HL-60/S4 (cell line): ENCODE data around the gene MYRF.

Experiments used
- in situ Hi-C: fragments of 300-500 bp; cut with MboI; formaldehyde crosslinking; loops from 2 replicates; pipeline ENCODE4 v1.14.3; 2022; ENCODE audit warnings: low sequenced_read_pairs

Gene MYRF

DNA sequence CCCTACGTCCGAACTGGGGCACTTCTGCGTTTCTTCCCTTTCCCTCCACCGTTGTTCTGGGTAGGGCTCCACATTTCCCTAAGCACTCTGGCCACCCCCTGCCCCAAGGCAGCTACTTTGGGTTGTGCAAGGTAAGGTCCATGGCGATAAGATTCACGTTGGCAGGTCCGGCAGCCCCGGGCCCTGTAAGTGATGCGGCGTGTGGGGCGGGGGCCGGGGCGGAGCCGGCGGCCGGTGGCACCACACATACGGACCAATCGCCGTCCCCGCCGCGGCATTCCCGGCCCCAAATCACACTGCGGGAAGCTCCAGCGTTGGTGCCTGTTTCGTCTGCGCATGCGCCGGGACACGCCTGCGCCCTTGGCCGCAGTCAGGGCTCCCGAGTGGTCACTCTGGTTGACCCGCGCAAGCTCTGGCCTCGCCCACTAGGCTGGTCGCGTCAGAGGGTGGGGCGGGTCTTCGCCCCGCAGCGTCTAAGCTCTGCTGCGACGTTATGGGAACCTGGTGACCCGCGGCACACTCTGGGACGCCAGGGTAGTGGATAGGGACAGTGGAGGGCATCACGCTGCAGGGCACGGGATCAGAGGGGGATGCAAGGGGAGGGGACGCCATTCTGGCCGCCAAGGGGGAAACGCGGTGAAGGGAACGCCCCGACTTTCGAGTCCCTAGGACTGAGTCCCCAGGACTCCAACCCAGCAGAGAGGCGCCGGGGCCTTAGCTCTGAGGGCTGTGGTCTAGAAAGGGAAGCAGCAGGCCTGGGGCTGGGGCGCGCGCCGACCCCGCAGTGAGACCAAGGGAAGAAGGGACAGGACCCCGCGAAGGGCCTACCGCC lies 62.7 kb downstream of the MYRF start:
- in situ Hi-C loops = no loop called here

- in situ Hi-C loops = no loop called here
Observed at GRCh38 chr11:61815790-61816735, 63.6 kb downstream of the MYRF start.

DNA sequence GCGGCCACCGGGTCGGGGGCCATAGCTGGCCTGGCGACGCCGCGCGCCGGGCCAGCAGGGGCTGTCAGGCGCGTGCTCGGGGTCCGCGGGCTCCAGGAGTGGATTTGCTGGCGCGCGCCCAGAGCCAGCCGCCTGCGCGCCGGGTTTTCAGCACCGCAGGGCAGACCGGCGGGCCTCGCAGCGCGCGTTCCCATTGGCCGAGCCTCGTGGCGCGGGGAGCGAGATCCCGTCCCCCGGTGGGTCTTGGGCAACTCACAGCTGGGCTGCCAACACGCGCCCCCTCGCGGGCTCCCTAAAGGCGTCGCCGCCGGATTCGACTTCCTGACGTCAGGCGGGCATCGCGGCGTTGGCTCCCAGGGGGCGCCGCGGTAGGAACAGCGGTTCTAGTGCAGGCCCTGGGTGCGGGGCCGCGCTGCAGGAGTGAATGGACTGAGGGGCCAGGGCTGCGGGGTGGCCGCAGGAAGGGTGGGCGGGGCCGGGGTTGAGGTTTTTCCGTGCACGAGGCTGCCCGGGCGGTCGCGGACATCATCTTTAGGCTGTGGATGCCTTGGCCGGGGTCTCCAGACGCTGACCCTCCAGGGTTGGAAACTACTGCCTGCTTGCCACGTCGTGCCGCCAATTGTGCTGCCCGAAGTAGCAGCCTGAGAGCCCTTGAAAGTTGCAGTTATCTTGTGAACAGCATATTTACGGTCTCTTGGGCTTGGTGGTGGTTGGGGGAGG lies 64.5 kb downstream of the MYRF start, which contains the start of gene FADS1:
FADS1 (minus strand) TSS at position 268 of the 720 bp plus-strand sequence; CDS start at position 194, 74 bp downstream.
- in situ Hi-C loops = no loop called here

DNA sequence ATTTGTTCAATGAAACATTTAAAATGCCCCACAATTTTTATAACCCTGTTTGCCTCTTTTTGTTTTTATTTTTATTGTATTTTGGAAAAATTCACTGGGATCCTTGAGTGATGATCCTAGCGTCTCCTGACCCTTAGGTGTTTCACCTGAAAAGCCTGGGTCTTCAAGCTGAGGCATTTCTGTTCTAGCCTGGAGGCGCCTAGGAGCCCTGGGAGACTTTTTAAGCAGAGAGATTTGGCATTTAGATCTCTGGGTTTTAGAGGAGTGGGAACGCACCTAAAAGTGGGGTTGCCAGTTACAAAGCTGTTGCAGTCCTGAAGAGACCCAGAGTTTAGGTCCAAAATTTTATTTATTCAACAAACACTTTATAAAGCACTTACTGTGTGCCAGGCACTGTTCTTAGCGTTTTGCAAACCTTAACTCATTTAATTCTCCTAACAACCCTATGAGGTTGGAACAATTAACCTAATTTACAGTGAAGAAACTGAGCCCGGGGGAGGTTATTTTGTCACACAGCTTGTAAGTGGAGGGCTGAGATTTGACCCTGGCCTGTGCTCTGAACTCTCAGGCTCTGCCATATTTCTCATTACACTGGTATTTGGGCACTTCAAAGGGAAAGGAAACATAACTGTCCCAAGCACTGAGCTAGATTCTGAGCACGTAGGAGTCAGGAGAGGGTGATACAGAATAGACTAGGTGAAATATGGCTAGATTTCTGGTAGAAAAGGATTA lies 65.2 kb downstream of the MYRF start:
- in situ Hi-C loops = no loop called here

DNA sequence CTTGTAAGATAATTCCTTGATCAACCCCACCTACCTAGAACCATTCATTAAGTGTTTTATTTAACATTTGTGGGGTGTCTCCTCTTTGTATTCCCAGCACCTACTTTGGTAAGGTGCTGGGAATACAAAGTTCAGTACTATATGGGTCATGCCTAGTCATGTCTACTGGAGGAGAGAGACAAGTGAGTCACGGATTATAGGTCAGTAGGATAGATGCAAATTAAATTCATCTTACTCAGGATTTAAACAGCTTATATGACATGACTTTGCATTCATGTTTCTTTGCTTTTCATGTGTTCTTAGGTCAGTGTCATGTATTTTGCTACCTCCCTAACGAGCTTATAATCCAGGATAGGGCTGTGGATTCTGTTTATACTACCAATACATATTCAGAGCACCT lies 67.7 kb downstream of the MYRF start:
- in situ Hi-C loops = no loop called here

- in situ Hi-C loops = no loop called here
Observed at GRCh38 chr11:61826930-61827570, 74.6 kb downstream of the MYRF start.

GRCh38 chr11:61827571-61828378 lies 75.3 kb downstream of the MYRF start, which contains the start of gene FADS2:
TSS of gene FADS2 (plus strand) at chr11:61828300. CDS start at chr11:61828391, 91 bp downstream.
- in situ Hi-C loops = no loop called here

DNA sequence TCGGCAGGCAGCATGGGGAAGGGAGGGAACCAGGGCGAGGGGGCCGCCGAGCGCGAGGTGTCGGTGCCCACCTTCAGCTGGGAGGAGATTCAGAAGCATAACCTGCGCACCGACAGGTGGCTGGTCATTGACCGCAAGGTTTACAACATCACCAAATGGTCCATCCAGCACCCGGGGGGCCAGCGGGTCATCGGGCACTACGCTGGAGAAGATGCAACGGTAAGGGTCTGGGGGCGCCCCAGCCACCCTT lies 75.9 kb downstream of the MYRF start:
- in situ Hi-C loops = no loop called here

GRCh38 chr11:61828629-61829407 lies 76.4 kb downstream of the MYRF start:
- in situ Hi-C loops = no loop called here

DNA sequence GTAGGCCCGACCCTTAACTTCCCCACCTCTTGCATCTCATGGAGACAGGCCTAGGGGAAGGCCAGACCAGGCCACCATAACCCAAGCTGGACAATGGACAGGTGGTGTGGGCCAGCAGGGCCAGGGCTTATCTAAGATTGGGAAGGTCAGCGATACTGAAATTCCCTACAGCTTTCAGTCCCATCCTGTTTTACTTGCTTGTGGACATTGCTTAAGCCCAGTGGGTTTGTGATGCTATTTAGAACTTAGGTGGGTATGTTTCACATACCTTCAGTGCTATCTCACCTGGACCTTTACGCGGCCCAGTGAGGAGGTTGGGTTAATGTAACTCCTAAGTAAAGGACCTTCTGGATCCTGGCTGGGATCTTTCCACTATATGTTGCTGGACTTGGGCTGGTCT lies 77.4 kb downstream of the MYRF start:
- in situ Hi-C loops = no loop called here

DNA sequence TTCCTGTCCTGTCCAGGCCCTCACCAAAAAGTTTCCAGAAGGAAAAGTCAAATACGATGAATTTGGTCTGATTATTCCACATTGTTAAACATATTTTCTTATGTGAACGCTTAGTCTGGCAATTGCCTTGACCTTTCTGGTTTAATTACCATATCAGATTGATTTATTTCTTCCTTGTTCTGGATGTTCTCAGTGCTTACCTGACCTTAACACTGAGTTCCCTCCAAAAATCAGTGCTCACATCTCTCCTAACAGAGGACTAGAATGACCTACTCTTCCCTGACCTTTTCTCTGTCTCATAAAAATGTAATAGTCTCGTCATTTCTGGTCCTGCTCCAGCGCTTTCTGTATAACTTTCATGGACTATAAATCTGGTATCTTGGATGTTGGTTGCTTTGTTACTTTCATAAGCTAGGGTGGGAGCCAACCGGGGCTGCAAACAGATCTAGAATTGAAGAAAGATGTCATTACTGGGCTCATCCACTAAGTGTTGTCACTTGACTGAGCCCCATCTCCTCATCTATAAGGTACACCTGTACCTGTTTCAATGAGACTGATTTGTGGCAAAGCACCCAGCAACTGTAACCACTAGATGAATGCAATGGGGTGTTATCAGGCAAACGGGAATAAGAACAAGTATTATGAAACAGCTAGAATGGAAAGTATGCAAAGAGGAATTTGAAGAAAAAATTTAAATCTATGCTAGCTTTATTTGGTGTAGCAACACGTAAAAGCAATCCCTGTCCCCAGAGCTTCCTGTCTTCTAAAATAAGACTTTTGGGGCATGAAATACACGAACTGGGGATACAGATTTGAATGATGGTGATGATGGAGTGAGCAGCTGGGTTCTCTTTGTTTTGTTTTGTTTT lies 78.0 kb downstream of the MYRF start:
- in situ Hi-C loops = no loop called here

DNA sequence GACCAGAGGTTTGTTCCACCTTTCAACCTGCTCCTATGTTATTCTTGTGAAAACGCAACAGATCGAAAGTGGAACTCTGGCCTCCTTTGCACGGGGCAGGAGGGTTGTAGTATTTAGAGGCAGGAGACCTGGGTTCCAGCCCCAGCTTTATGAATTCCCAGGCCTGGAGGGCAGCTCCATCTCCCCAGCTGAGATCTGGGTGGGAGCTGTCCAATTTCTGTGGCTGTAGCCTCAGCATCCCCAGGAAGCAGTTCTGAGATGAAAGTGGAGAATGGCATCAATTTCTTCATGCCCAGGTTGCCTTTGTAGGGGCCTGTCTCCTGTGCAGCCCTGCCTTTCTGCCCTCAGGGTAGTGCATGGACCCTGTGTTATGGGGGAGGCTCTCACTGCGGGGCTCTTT lies 79.8 kb downstream of the MYRF start:
- in situ Hi-C loops = no loop called here

GRCh38 chr11:61832754-61833153 lies 80.3 kb downstream of the MYRF start:
- in situ Hi-C loops = no loop called here

DNA sequence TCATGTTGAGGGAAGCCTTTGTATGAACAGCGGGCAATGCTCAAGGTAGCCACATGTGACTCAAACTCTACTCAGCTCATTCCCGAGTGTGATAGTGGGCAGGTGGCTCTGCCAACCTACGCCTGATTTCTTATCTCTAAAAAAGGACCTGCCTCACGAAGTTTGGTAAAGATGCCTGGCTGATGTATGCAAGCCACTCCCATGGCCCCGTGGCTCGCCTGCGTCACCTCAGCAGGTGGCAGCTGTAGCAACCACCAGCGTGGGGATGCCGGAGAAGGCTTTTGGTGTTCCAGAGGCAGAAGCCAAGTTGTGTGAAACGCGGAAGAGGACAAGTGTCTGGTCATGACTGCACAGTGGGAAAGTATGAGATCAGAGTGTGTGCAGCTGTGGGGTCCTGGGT lies 81.0 kb downstream of the MYRF start:
- in situ Hi-C loops = no loop called here

DNA sequence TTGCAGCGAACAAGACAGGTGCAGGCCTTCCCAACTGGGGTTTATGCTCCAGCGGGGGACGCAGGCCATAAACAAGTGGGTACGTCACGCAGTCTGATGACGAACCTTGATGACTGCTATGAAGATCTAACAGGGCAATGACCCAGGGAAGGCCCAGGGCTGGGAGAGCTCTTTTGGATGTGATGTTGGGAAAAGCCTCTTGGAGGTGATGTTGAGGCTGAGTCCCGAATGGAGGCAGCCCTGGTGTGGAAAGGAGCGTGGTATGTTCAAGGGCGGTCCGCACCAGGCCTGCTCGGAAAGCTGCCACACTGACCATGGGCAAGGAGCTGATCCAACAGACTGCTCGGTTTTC lies 81.5 kb downstream of the MYRF start:
- in situ Hi-C loops = no loop called here

DNA sequence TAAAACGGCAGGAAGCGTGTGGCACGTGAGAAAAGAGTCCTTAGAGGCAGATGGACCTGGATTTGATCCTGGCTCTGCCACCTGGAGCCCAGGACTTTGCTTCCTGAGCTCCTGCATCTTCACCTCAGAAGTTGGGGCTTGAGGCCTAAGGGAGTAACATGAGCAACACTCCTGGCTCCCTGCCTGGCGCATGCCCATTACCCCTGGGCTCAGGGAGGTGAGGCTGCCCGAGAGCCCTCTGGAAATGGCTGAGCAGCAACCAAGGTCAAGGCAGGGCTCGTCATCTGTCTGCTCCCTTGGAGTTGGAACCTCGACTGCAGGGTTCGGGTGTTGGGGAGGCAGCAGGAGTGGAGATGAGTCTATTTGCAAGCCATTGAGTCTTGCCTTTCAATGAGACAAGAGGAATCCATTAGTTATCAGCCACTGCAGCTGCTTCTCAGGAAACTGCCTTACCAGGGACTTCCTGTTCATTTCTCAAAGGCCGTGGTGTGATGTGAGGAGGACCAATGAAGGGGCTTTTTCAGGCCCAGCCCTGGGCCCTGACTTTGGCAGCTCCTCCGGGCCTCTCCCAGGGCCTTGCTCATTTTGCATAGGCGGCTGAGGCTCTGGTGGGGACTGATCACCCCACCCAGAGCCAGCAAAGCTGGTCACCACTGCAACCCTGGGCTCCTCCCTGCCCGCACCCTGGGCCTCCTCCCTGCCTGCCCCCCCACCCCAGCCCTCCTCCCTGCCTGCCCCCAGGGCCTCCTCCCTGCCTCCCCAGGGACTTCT lies 82.0 kb downstream of the MYRF start:
- in situ Hi-C loops = no loop called here

DNA sequence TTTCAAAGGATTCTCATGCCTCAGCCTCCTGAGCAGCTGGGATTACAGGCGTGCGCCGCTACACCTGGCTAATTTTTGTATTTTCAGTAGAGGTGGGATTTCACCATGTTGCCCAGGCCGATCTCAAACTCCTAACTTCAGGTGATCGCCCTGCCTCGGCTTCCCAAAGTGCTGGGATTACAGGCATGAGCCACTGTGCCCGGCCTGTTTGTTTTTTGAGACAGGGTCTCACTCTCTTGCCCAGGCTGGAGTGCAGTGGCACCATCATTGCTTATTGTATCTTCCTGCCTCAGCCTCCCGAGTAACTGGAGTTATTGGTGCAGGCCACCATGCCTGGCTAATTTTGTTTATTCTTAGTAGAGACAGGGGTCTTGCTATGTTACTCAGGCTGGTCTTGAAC lies 83.8 kb downstream of the MYRF start:
- in situ Hi-C loops = no loop called here
